NCI-H2196 (cell line): ENCODE data around the gene SNORC.
"Not testable (repeated sequence)": the region's sequence is repeated elsewhere in the genome, so short reads cannot be mapped to it uniquely, and the experiment has no call there.

ENCODE experiments used
- DNase-seq: peaks from one replicate; lab custom pipeline; 2025; ENCODE audit not compliant: unreplicated experiment; lab: John Stamatoyannopoulos, UW

The SNORC gene

GRCh38 chr2:232894746-232895145 is 24.7 kb downstream of the SNORC start:
- DNase-seq: no peak

GRCh38 chr2:232896111-232896510 is 26.0 kb downstream of the SNORC start:
- no peak for DNase-seq

GRCh38 chr2:232896720-232897597 is 26.9 kb downstream of the SNORC start:
- DNase-seq: no peak

- DNase-seq: no peak
Observed at GRCh38 chr2:232897598-232898408, 27.7 kb downstream of the SNORC start.

- no peak for DNase-seq
Observed at GRCh38 chr2:232898592-232899543, 28.8 kb downstream of the SNORC start.

GRCh38 chr2:232900811-232901735 is 31.0 kb downstream of the SNORC start:
- no peak for DNase-seq

- no peak for DNase-seq
Observed at GRCh38 chr2:232901736-232902578, 31.9 kb downstream of the SNORC start.

- DNase-seq: no peak
Observed at GRCh38 chr2:232903989-232904388, 33.9 kb downstream of the SNORC start.

- DNase-seq: peak; percentile 3
Observed at GRCh38 chr2:232906867-232907717, 37.0 kb downstream of the SNORC start.

- not testable (repeated sequence) for DNase-seq
Observed at GRCh38 chr2:232907718-232908085, 37.6 kb downstream of the SNORC start.

- no peak for DNase-seq
Observed at GRCh38 chr2:232908695-232909094, 38.6 kb downstream of the SNORC start.

GRCh38 chr2:232910376-232910775 is 40.3 kb downstream of the SNORC start:
- DNase-seq: no peak

GRCh38 chr2:232911712-232912277 is 41.7 kb downstream of the SNORC start:
- no peak for DNase-seq

- no peak for DNase-seq
Observed at GRCh38 chr2:232913903-232914302, 43.8 kb downstream of the SNORC start.

GRCh38 chr2:232919141-232919540 is 49.1 kb downstream of the SNORC start:
- DNase-seq: no peak

GRCh38 chr2:232920055-232920454 is 50.0 kb downstream of the SNORC start:
- DNase-seq: no peak

GRCh38 chr2:232920760-232921159 is 50.7 kb downstream of the SNORC start:
- DNase-seq: no peak

GRCh38 chr2:232924433-232924832 is 54.4 kb downstream of the SNORC start:
- no peak for DNase-seq
